ENCODE data around the gene RNF214.
A peak's percentile ranks its signal among the peaks of the same experiment; 100 is the strongest.
"Not testable (repeated sequence)": the region's sequence is repeated elsewhere in the genome, so short reads cannot be mapped to it uniquely, and the experiment has no call there.

RNF214 gene

DNA sequence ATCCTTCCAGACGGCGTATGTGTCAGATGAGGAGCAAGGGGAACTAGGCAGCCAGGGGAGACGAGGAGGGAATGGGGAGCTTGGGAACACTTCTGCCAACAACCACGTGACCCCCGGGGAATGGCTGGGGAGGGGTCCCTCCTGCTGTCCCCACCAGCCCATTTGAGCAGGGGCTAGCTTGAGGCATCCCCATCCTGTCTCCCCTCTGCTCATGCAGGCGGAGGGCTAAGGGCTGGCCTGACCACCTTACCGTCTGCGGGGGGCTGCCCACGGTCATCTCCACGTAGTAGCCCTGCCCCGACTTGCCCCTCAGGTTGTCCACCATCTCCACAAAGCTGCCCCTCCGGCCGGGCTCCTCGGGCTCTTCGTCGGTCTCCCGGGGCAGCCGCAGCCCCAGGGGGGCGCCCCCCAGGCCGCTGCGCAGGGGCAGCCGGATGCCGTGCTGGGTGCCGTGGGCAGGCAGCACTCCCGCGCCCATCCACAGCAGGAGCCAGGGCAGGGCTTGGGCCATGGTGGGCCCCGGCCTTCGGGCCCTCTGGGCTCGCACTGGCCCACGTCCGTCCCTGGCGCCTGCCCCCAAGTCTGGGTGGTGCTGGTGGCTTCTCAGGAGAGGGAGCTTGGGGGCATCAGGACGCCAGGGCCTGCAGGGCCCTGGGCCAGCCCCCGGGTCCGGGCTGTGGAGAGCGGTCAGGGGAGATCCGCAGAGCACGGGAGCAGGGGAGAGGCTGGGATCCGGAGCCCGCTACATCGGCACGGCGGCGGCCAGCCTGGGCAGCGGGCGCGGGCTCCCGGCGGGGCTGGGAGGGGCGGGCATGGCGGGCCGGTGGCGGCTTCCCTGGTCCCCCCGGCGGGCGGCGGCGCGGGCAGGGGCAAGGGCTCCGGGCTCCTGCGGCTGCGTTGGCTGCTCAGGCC, 83.1 kb downstream of the RNF214 start:
- no peak for DNase-seq (ENCODE audit: low read depth)

DNA sequence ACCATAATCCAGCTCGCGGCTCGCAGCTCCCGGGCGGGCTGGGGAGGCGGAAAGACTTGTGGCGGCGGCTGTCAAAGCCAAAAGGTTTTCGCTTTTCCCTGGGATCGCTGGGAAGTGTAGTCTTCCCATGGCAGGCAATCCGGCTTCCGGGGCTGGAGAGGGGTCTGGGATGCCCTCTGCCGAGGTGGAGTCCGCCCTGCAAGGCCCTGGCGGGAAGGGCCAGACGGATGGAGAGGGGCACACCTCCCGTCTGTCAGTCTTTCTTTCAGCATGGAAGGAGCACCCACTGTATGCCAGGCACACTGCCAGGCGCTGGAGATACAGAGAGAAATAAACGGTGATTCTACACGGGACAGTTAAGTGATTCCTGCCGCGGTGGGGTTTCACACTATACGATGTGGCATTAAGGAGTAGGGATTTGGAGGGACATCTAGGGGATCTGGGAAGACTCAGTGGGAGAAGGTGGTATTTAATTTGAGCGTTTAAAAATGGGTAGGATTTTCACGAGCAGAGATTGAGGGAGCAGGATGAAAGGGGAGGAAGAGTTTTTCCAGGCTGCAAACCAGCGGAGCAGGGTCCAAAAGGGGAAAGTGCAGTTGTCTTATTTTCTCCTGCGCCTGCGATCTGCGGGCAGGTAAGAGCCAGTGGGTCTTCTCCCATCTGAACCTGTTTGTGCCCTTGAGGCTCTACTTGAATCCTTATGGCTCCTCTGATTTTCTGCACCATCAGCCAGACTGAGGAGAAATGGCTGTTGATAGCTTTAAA, 83.9 kb downstream of the RNF214 start, which contains the start of gene BACE1:
Gene BACE1, minus strand, starts transcription at position 60 of the 765 bp plus-strand sequence. CDS start 461 bp downstream, outside the sequence.
- no peak for DNase-seq (ENCODE audit: low read depth)

DNA sequence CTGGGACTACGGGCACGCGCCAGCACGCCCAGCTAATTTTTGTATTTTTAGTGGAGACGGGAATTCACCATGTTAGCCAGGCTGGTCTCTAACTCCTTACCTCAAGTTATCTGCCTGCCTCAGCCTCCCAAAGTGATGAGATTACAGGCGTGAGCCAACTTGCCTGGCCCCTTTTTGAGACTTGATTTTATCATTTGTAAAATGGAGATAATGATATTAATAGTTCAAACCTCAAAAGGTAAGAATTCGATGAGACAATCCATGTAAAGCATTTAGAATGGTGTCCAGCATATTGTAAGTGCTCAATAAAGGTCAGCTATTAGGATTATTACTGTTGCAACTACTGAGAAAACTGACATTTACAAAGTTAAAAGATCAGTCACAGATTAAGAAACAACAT, 86.3 kb downstream of the RNF214 start:
- no peak for DNase-seq (ENCODE audit: low read depth)

GRCh38 chr11:117319214-117319840, 86.9 kb downstream of the RNF214 start:
- DNase-seq (ENCODE audit: low read depth): no peak

GRCh38 chr11:117327255-117327566, 94.7 kb downstream of the RNF214 start:
- DNase-seq (ENCODE audit: low read depth): not testable (repeated sequence)

DNA sequence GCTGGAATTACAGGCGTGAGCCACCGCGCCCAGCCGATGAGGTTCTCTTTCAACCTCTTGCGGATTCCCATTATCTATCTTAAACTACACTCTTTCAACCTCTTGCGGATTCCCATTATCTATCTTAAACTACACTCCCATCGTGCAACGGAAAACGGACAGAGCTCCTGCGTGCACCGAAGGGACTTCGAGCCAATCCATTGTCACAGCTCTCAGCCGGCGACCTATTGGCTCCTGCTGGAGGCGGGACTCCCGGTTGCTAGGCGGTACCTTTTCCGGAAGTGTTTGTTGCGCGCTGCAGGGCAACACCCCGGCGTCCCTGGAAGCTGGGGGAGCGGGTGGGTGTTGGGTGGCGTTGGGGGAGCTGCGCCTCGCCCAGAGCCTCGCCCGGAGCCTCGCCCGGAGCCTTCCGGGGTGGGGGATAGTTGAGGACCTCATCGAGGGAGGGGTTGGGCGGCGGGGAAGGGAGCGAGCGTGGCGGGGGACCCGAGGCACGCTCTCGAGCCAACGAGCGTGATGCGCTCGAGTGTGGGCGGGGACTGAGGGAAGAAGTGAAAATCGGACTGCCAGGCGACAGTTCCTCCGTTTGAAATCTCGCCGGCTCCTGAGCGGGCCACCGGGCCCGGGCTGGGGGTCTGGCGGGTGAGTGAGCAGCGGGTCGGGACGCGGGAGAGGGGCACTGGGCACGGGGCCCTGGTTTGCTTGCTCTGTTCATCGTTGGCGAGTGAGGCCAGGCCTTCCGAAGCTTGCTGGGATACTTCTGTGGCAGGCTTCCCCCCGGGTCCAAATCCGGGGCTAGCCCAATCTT, 95.3 kb downstream of the RNF214 start, which contains the start of gene CEP164:
Gene CEP164, plus strand, starts transcription at position 288 of the 808 bp plus-strand sequence. CDS start 10,733 bp downstream, outside the sequence.
- peak; percentile 92 for DNase-seq (ENCODE audit: low read depth)

DNA sequence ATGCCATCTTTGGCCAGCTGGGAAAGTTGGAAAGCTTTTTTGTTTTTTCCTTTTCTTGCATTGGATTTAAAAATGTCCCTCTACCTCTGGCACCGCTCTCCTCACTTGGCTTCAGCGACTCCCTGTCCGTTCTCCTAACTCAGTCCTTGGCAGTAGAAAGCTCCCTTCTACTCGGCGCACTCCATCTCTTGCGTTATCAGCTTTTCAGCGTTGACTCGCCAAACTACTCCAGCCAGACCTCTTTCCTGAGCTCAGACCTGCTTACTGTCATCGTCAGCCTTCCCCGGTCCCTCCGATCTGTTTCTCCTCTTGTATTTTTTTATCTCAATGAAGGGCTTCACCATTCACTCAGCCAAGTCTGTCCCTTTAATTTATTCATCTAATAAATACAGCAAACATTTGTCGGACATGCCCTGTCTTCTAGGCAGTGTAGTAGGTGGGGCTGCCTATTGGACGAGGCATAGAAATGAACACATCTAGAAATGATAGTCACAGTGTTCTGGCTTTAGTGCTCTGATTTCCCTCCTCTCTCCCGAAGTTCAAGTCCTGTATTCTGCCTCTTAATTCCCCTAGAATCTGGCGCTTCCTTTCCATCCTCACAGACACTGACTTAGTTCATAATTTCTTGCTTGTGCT, 96.0 kb downstream of the RNF214 start:
- DNase-seq (ENCODE audit: low read depth): no peak

GRCh38 chr11:117332843-117333242, 100.4 kb downstream of the RNF214 start:
- no peak for DNase-seq (ENCODE audit: low read depth)

- no peak for DNase-seq (ENCODE audit: low read depth)
Measured at GRCh38 chr11:117333917-117334316, 101.4 kb downstream of the RNF214 start.

GRCh38 chr11:117334896-117335295, 102.4 kb downstream of the RNF214 start:
- no peak for DNase-seq (ENCODE audit: low read depth)

GRCh38 chr11:117335399-117335798, 102.9 kb downstream of the RNF214 start:
- DNase-seq (ENCODE audit: low read depth): no peak
